Measurements from ENCODE around the gene ABCC1.

ABCC1 gene

GRCh38 chr16:16036359-16036792, 87.0 kb downstream of the ABCC1 start (continued):
- TF ChIP-seq ZNF571 (tag by site-specific recombination; IDR thresholded peaks at IDR 0.05): no peak
- no peak for TF ChIP-seq SCRT1 (tag by site-specific recombination; IDR thresholded peaks at IDR 0.05; ENCODE audit: borderline replicate concordance)
- TF ChIP-seq ZNF174 (tag by site-specific recombination; IDR thresholded peaks at IDR 0.05): no peak
- TF ChIP-seq ZNF416 (tag by site-specific recombination; IDR thresholded peaks at IDR 0.05): no peak
- TF ChIP-seq SP3 (tag by site-specific recombination; IDR thresholded peaks at IDR 0.05): no peak
- no peak for TF ChIP-seq ZNF776 (tag by site-specific recombination; IDR thresholded peaks at IDR 0.05; ENCODE audit: borderline replicate concordance)
- no peak for TF ChIP-seq ZNF513 (tag by site-specific recombination; IDR thresholded peaks at IDR 0.05)
- no peak for TF ChIP-seq ZNF704 (tag by site-specific recombination; IDR thresholded peaks at IDR 0.05)
- no peak for TF ChIP-seq REST (tag by site-specific recombination; IDR thresholded peaks at IDR 0.05)

GRCh38 chr16:16037521-16037920, 88.1 kb downstream of the ABCC1 start:
- no peaks in the 10 kb centered on the region for H3K9me3 ChIP-seq (ENCODE audit: control insufficient read depth, insufficient read depth, low read depth, low read length)
- H3K36me3 ChIP-seq (ENCODE audit: control insufficient read depth in 2 of 2, insufficient read depth in 1 of 2, low read length in 2 of 2): peaks cover 3 to 55% of the 10 kb centered on the region in 2 experiments; a peak in 2 of 3 replicates
- ChIA-PET CTCF (no interaction called here), POLR2A (interaction anchor here (0.7 kb wide), 1 partner anchor 23 kb away, joined by 3 read pairs; no protein-coding TSS in a partner anchor)
- H3K4me1 ChIP-seq (ENCODE audit: control insufficient read depth, insufficient read depth, low read length): no peaks in the 10 kb centered on the region
- no peak overlapping the region for H3K27ac ChIP-seq (ENCODE audit: extremely low read depth, low read depth, low read length)
- no peak overlapping the region for H3K4me3 ChIP-seq (ENCODE audit: low read depth, low read length)
- TF ChIP-seq IKZF3 (tag by site-specific recombination; IDR thresholded peaks at IDR 0.05) (no peak), ZNF639 (tag by site-specific recombination; IDR thresholded peaks at IDR 0.05) (no peak), ZNF138 (tag by site-specific recombination; IDR thresholded peaks at IDR 0.05; ENCODE audit: borderline replicate concordance) (no peak), ZNF629 (tag by site-specific recombination; IDR thresholded peaks at IDR 0.05) (no peak), WT1 (tag by site-specific recombination; IDR thresholded peaks at IDR 0.05) (no peak), ZNF830 (tag by site-specific recombination; IDR thresholded peaks at IDR 0.05; ENCODE audit: low read depth) (no peak), ZNF677 (tag by site-specific recombination; IDR thresholded peaks at IDR 0.05) (no peak)

- no peak overlapping the region for H3K27ac ChIP-seq (ENCODE audit: extremely low read depth, low read depth, low read length)
- no peak overlapping the region for H3K4me3 ChIP-seq (ENCODE audit: low read depth, low read length)
- CTCF ChIA-PET: no interaction called here
- H3K36me3 ChIP-seq (ENCODE audit: control insufficient read depth in 2 of 2, insufficient read depth in 1 of 2, low read length in 2 of 2): peaks cover 3 to 51% of the 10 kb centered on the region in 2 experiments; a peak in 2 of 3 replicates
- no peaks in the 10 kb centered on the region for H3K9me3 ChIP-seq (ENCODE audit: control insufficient read depth, insufficient read depth, low read depth, low read length)
- TF ChIP-seq HOXD13 (CRISPR knock-in tag; IDR thresholded peaks at IDR 0.05; ENCODE audit: borderline replicate concordance) (no peak), ZSCAN18 (tag by site-specific recombination; IDR thresholded peaks at IDR 0.05) (no peak), ZBTB17 (tag by site-specific recombination; IDR thresholded peaks at IDR 0.05) (peak; percentile 54; the same call in 1 of the 2 replicates), ZNF366 (tag by site-specific recombination; conservative IDR thresholded peaks at IDR 0.05) (peak; percentile 72)
- H3K4me1 ChIP-seq (ENCODE audit: control insufficient read depth, insufficient read depth, low read length): no peaks in the 10 kb centered on the region
- POLR2A ChIA-PET: no interaction called here
These were observed 88.6 kb downstream of the ABCC1 start for GRCh38 chr16:16037970-16038369.
